Measurements from ENCODE around the gene OSBPL5.

The OSBPL5 gene

GRCh38 chr11:3148255-3148989 is 16.7 kb downstream of the OSBPL5 start:
- DNase-seq: no peak

- no peak for DNase-seq
These were observed 17.5 kb downstream of the OSBPL5 start for GRCh38 chr11:3147626-3148025.

GRCh38 chr11:3147257-3147619 is 17.9 kb downstream of the OSBPL5 start:
- no peak for DNase-seq

- no peak for DNase-seq
These were observed 18.4 kb downstream of the OSBPL5 start for GRCh38 chr11:3146612-3147256.

GRCh38 chr11:3145206-3145520 is 19.9 kb downstream of the OSBPL5 start:
- DNase-seq: no peak

GRCh38 chr11:3144296-3145205 is 20.6 kb downstream of the OSBPL5 start:
- DNase-seq: no peak

GRCh38 chr11:3143136-3143880 is 21.8 kb downstream of the OSBPL5 start:
- no peak for DNase-seq

- DNase-seq: no peak
These were observed 24.9 kb downstream of the OSBPL5 start for GRCh38 chr11:3140291-3140603.

GRCh38 chr11:3139481-3140290 is 25.4 kb downstream of the OSBPL5 start:
- no peak for DNase-seq

GRCh38 chr11:3139086-3139440 is 26.0 kb downstream of the OSBPL5 start:
- DNase-seq: no peak

GRCh38 chr11:3138178-3139085 is 26.7 kb downstream of the OSBPL5 start:
- no peak for DNase-seq

- DNase-seq: no peak
These were observed 27.5 kb downstream of the OSBPL5 start for GRCh38 chr11:3137486-3138177.

GRCh38 chr11:3136546-3137455 is 28.3 kb downstream of the OSBPL5 start:
- no peak for DNase-seq

- DNase-seq: no peak
These were observed 29.3 kb downstream of the OSBPL5 start for GRCh38 chr11:3135481-3136440.

- no peak for DNase-seq
These were observed 30.2 kb downstream of the OSBPL5 start for GRCh38 chr11:3134651-3135480.

GRCh38 chr11:3134218-3134621 is 30.9 kb downstream of the OSBPL5 start:
- no peak for DNase-seq

Data from stimulated activated CD4-positive, alpha-beta T cell treated with anti-CD3 and anti-CD28 coated beads, Interleukin-2, amount 100 ng/mL, for 24 hours (primary cell).